Suppressor macrophage (primary cell): ENCODE data around the gene RPH3AL.
"Not testable (repeated sequence)": the region's sequence is repeated elsewhere in the genome, so short reads cannot be mapped to it uniquely, and the experiment has no call there.

ENCODE experiments used
- DNase-seq, 4 experiments: peaks; one replicate each; pipeline ENCODE4 v3.0.0-alpha.2; 2020 to 2022

The RPH3AL gene

DNA sequence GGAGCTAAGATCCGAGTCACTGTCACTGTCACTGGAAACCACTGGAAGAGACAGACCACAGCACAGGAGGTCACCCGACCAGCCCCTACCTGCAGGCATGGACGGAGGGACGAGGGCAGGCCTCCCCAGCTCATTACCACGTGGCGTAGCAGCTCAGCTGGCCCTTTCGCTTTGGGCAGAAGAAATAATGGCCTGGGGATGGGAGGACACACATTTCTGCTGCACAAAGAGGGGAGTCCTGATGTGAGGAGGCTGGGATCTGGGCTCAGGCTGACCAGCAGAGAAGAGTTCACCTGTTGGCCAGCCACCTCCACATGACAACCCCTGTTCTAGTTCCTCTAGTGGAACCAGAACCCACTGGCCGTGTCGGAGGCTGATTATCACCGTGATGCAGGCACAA lies 132.9 kb downstream of the RPH3AL start:
- DNase-seq, result no peak

DNA sequence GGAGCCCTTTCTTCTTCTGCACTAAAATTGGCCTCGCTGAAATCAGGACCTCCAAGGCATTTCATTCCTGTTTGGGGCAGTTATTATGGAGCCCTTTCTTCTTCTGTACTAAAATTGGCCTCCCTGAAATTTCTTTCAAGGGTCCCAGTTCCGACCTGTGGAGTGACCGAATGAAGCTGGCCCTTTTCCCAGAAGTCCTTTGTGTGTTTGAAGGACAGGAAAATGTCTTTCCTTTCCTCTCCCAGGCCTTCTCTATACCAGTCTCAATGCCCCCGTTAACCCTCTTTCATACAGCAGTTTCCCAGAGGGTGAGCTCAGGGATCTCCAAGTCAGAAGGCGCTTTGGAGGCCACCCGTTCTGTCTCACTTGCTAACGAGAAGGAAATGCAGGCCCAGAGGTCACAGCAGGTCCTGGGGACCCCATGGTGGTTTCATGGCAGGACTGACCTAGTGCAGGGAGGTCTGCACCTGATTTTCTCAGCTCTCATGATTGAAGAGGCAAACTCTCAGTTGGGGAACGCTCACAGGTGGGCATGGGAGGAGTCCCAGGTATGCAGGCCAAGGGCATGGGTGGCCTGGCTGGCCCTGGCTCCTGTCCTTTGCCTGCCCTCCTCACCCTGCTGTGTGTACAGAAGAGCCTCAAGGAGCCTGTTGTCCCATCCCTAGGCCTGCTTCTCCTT lies 134.0 kb downstream of the RPH3AL start:
- DNase-seq, result no peak

DNA sequence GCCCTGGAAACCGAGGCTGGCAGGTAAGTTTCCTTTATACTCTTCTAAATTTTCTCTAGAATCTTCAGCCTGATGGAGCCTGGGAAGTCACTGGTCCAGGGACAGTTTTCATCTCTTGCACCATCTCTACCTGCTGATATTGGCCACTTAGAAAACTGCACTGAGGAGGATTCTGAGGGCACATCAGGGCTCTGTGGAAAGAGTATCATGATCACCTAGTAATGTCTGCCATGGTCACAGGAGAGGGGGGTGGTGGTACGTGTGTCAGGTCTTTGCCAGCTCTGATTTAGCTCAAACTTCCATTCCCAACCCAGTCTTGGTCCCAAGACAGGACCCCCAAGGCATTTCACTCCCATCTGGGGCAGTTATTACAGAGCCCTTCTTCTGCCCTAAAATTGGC lies 136.0 kb downstream of the RPH3AL start:
- DNase-seq, result no peak

DNA sequence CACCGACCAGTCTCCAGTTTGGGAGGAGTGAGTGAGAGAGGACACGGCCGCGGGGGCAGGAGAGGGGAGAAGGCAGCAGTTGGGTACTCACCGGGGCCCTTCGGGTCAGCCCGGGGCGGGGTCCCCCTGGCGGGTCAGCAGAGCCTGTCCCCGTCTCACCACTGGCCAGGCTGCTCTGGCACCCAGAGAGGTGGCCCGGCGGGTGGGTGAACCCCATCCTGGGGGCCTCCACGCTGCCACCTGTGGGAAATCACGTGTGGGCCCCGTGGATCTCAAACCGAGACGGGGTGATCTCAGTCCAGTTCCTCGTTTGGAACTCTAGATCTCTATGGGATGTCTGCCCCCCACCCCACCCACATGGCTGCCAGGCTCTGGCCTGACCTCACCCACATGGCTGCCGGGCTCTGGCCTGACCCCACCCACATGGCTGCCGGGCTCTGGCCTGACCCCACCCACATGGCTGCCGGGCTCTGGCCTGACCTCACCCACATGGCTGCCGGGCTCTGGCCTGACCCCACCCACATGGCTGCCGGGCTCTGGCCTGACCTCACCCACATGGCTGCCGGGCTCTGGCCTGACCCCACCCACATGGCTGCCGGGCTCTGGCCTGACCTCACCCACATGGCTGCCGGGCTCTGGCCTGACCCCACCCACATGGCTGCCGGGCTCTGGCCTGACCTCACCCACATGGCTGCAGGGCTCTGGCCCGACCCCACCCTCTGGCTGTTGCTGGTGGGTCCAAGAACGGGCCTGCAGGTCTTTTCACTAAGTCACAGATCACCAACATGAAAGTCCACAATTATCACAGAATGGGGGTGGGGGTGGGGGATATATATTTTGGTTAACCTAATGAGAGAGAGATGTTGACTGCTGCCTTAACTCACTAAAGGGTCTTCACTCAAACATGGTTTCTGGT lies 136.8 kb downstream of the RPH3AL start:
- DNase-seq, result peak; percentile 17 to 74 (median 35)

DNA sequence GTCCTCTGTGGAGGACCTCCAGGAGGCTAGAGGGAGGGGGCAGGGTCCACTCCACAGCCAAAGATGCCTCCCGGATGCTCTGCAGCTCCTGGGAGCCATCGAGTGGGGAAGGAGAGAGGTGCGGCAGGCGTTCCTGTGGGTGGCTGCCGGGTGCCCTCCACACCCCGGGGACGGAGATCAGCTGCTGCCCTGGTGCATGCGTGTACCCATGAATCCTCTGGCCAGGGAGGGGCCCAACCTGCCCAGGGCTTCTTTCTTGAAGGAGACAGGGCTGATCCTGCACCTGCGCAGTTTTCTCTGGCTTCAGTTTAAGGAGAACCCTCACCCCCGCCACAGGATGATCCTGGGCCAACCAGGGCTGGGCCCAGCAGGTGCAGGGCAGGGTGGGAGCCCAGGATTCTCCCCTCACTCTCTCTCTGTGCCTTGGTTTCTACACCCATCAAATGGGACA lies 137.7 kb downstream of the RPH3AL start:
- DNase-seq, result no peak

DNA sequence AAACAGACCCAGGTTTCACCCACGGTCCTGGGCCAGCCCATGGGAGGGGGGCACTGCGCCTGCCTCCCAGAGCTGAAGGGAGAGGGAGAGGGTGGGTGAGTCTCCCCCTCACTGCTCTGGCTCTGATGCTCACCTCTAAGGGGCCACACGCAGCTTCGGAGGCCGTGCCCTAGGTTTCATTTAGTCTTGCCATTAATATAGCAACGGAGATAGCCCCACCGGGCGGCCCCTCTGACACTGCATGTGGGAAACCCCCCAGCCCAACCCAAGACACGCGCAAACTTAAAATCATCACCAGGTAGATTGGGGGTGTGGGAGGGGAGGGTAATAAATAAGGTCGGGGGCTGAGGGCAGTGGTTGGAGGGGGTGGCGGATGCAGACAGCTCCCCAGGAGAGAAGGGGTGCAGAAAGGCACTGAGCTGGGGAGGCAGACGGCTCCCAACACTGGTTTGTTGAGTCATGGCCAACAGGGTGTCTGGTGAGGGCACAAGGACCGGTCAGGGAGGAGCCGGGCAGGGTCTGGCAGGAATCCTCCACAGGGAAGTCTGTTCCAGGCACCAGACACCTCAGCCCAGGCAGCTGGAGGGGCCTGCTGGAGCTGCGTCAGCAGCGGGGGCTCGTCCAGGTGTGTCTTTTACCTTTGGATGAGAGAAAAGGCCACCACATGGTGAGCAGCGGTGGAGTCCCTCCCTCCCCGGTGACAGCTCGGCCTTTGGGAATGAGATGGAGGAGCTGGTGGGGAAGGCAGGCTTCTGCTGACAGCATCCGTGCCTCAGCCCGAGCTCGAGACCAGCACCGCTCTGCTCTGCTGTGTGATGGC lies 139.1 kb downstream of the RPH3AL start:
- DNase-seq, result no peak

DNA sequence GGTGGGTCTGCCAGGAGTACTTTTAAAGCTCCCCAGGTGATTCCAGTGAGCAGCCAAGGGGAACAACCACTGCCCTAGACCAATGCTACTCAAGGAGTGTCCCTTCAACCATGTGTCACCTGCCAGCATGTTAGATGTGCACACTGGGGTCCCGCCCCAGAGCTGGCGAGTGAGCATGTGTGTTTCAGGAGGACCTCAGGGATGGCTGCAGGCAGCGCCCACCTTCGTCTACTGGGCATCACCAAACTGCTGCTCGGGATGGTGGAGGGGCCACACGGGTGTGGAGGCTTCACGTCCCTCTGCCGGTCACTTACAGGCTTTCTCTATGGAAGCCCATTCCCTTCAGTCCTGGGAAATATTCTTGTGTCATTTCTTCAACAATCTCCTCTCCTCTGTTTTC lies 142.2 kb downstream of the RPH3AL start:
- no peak for DNase-seq

DNA sequence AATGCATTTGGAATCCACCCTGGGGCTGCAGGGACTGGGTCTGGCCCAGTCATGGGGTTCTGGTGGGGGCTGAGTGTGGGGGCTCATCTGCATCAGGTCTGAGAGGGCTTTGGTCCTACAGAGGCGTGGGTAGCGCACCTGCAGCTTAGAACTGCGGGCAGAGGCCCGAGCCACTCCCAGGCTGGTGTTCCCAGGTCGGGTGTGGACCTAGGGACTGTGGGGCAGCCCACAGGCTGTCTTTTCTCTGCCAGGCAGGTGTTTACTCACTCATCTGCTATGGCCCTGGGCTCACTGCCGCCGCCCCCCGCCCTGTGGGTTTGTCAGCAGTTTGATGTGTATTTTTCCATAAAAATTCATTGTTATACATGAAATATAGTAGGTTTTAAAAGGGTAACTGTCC lies 144.2 kb downstream of the RPH3AL start:
- no peak for DNase-seq

DNA sequence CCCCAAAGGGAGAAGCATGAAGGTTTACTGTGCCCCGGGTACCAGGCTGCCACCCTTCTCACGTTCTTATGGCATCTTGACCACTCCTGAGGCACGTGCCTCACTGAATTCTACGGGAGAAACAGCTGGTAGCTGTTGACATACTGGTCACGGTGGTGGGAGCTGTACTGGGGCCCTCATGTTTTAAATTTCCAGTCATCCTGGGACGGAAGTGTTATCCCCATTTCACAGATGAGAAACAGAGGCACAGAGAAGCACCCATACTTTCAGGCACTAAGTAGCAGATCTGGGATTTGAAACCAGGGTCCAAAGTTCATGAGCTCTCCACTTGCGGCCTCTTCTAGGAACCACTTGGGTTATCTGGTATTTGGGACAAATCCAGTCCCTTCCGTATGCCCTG lies 144.8 kb downstream of the RPH3AL start:
- DNase-seq, result no peak

DNA sequence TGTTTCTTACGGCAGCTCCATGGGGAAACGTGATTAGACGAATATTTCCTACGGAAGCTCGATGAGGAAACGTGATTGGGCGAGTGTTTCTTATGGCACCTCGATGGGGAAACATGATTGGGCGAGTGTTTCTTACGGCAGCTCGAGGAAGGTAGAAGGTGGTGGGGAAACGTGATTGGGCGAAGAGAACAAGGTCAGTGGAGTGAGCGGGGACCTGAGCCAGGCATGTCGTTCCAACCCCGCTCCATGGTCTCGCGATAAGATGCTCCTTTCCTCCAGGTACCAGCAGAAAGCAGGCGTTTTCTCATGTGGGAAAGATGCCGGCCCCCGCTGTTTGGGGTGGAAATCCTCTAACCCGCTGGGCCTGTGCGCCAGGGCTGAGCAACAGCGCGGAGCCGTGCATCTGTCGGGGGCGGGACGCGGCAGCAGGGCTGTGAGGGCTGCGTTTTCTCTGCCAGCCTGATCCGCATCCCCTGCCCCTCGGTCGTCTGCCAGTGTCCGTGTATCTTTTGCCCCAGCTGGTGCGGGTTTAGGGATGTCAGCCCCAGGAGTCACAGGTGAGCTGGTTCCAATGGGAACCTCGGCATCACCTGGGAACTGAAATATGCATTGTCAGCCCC lies 145.6 kb downstream of the RPH3AL start:
- DNase-seq, result no peak

DNA sequence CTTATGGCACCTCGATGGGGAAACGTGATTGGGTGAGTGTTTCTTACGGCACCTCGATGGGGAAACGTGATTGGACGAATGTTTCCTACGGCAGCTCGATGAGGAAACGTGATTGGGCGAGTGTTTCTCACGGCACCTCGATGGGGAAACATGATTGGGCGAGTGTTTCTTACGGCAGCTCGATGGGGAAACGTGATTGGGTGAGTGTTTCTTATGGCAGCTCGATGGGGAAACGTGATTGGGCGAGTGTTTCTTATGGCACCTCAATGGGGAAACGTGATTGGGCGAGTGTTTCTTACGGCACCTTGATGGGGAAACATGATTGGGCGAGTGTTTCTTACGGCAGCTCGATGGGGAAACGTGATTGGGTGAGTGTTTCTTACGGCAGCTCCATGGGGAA lies 146.1 kb downstream of the RPH3AL start:
- DNase-seq, result not testable (repeated sequence)

DNA sequence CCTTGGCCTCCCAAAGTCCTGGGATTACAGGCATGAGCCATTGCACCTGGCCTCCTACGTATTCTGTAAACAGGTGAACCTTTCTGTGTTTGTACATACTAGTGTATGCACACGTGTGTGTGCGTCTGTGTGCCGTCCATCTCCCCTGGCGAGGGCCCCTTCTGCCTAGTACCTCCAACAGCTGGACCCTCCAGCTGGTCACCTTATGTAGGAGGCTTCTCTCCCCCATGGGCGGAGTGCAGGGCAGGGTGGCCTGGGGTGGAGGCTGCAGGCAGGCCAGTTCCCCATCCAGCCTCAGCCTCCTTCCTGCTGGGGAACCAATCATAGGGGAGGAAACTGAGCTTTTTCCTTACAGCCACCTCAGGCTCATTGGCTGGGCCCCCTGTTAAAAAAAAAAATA lies 146.8 kb downstream of the RPH3AL start:
- no peak for DNase-seq

DNA sequence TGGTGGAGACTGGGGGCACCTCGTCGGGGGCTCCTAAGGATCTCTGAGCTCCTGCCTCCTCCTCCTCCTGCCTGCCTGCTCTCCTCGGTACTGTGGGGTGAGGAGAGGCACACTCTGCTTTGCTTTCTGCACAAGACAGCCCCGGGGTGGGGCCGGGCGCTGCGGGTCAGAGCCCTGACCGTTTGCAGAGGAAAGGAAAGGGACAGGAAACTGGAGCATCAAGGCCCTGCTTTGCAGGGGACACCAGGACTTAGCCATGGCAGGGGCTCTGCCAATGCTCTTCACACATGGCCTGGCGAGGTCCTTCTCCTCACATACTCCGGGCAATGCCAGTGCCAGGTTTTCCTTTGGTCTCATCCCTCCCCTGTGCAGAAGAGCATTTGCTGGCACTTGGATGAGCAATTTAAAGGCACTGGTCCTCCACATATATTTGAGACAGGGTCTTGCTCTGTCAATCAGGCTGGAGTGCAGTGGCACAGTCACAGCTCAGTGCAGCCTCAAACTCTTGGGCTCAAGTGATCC lies 147.4 kb downstream of the RPH3AL start:
- DNase-seq, result no peak

DNA sequence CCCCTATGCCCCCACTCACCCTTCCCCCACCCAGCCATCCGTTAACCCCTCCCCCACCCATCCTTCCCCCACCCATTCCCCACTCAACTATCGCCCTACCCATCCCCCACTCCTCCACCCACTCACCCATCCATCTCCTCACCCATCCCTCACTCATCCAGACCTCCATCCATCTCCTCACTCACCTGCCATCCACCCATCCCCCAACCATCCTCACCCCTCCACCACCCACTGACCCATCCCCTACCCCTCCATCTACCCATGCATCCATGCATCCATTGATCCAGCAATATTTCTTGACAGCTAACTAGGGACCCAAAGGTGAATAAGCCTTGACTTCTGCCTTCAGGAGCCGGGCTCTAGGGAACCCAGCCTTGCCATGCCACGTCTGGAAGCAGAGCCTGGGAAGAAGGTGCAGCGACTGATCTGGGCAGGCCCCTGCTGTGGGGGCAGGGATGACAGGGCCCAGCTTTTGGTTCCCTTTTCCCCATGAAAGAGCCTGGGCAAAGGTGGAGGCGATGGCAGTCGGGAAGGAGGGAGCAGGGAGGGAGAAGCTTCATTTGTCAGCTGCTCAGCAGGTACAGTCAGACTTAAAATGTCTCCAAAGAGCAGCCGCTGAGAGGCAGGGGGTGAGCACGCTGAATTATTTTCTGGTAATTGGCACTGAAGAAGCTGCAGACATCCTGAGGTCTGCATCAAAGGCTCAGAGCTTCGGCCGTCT lies 148.0 kb downstream of the RPH3AL start:
- no peak for DNase-seq

DNA sequence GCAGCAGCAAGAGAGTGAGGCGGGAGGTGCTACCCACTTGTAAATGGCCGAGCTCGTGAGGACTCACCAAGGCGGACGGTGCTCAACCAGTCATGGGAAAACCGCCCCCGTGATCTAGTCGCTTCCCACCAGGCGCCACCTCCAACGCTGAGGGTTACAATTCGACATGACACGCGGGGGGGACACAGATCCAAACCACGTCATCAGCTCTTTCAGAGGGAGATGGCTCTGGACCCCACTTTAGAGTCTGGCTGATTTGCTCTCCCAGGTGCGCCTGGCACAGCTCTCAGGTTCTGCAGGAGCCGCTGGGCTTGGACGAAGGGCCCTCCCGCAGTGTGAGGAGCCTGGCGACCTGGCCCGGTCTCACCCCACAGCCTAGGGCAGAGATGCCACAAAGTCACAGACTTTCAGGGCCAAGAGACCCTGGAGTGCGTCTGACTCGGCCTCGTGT lies 150.1 kb downstream of the RPH3AL start:
- DNase-seq, result no peak

DNA sequence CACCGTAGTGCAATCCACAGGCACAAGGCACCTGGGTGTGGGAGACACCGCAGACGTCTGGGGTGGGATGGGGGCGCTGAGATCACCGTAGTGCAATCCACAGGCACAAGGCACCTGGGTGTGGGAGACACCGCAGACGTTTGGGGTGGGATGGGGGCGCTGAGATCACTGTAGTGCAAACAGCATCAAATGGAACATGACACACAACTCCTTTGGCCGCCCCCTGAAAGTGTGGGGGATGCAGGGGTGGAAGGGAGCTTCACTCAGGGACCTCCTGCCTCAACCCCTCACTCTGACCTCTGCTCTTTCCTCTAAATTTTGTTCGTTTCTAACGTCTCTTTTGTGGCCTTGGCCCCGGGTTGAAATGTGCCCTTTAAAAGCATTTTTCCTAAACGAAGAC lies 150.9 kb downstream of the RPH3AL start:
- DNase-seq, result not testable (repeated sequence)

DNA sequence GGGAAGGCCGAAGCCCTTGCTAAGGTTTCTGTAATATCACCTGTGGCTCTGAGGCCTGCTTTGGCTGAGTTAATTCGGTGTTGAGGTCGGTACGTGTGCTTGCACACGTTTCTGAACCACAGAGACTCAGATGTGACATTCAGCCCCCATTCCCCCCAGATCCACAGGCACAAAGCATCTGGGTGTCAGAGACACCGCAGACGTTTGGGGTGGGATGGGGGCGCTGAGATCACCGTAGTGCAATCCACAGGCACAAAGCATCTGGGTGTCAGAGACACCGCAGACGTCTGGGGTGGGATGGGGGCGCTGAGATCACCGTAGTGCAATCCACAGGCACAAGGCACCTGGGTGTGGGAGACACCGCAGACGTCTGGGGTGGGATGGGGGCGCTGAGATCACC lies 151.3 kb downstream of the RPH3AL start:
- not testable (repeated sequence) for DNase-seq

DNA sequence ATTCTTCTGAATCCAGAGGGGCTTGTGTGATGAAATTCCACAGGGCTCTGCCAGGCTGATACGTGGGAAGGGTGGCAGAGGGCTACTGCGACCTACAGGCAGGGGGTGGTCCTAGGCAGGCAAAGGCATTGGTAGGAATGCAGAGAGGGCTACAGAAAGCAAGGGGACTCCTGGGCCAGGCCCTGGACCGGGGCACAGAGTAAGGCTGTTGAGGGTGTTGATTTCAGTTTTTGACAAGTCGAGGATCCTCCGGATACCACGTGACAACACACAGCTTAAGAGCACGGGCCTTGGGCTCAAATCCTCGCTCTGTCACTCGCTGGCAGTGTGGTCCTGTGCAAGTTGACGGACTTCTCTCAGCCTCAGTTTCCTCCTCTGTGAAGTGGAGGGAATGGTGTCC lies 152.0 kb downstream of the RPH3AL start:
- no peak for DNase-seq

DNA sequence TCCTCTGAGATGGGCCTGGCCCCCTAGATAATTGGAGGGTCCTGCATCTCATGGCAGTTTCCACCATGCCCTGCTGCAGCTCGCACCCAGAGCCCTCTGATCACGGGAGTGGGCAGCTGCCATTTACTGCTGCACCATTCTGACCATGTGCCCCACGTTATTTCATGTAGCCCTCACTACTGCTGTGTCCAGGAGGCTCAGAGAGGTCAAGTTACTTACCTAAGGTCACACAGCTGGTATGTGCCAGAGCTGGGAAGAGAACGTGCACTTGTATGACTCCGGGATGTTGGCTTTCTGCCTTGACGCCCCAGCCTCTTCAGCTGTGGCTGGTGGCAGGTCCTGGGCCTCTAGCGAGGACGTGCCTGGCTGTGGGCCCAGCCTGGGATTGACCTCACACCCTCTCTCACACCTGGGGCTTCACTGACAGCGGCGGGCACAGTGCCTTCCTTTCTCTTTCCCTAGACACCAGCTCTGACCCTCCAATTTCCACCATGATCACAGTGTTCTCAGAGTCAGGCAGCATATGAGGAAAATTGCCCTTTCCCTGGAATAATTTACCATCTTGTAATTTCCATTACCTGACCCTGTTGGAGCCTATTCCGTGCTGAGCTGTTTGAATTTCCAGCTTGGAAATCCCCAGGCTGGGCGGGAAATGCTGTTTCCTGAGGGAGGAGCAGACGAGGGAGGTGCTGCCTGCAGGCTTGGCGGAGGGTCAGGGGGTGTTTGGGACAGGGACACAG lies 152.6 kb downstream of the RPH3AL start:
- no peak for DNase-seq

DNA sequence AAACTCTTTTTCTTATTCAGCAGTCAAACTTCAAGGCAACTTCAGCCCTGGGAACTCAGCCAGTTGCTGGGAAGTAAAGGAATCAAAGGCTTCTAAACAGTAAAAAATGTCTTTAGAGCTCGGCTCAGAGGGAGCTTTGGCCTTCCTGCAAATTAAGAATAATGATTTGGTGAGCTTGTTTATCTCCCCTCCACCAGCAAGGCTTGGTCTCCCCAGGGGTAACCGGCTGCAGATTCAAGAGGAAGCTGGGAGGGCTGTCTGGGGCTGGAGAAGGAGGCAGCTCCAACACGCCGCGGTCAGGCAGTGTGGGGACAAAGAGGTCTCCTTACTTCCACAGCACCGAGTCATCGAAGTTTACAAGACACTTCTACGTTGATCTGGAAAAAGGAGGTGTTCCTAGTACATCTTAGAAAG lies 153.4 kb downstream of the RPH3AL start:
- peak in 1 of 4 experiments; percentile 19 for DNase-seq

DNA sequence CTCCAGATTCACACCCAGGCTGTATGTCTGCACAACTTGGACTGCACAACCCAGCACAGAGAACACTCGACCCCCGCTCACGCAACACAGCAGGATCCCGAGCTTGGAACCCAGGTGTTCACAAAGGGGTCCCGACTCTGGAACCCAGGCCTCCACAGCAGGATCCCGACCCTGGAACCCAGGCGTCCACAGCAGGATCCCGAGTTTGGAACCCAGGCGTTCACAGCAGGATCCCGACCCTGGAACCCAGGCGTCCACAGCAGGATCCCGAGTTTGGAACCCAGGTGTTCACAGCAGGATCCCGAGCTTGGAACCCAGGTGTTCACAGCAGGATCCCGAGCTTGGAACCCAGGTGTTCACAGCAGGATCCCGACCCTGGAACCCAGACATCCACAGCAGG lies 154.4 kb downstream of the RPH3AL start:
- not testable (repeated sequence) for DNase-seq
